ENCODE results near the gene NUMB. TPM values are rescaled to one million over a fixed set of nuclear protein-coding genes. Genes with fewer than 3 reads are reported as not detected.

NUMB gene
- total and polyA plus RNA-seq, 2 donors = 15.9 to 38.3 TPM

Other genes with a start within 250 kb of the NUMB start
- 8.7 TPM for gene PAPLN, start 221.0 kb downstream of the NUMB start, total RNA-seq
- gene PAPLN, start 221.0 kb downstream of the NUMB start, polyA plus RNA-seq = 20.0 TPM
- gene RIOX1, start 32.4 kb upstream of the NUMB start, total RNA-seq = 17.0 TPM
- 11.2 TPM for gene RIOX1, start 32.4 kb upstream of the NUMB start, polyA plus RNA-seq
- gene ACOT1, start 78.6 kb upstream of the NUMB start, total RNA-seq = 1.5 TPM
- gene ACOT1, start 78.6 kb upstream of the NUMB start, polyA plus RNA-seq = 3.1 TPM
- 0.09 TPM for gene HEATR4, start 100.4 kb upstream of the NUMB start, total RNA-seq
- gene HEATR4, start 100.4 kb upstream of the NUMB start, polyA plus RNA-seq = 0.14 TPM
- gene ACOT2, start 110.7 kb upstream of the NUMB start, total RNA-seq = 20.3 TPM
- gene ACOT2, start 110.7 kb upstream of the NUMB start, polyA plus RNA-seq = 13.8 TPM
- gene ACOT4, start 133.3 kb upstream of the NUMB start, total RNA-seq = 0.76 TPM
- gene ACOT4, start 133.3 kb upstream of the NUMB start, polyA plus RNA-seq = 1.6 TPM
- not detected for gene ACOT6, start 154.0 kb upstream of the NUMB start, total RNA-seq
- gene ACOT6, start 154.0 kb upstream of the NUMB start, polyA plus RNA-seq = 0.05 TPM
- gene DNAL1, start 186.4 kb upstream of the NUMB start, total RNA-seq = 6.0 TPM
- 4.1 TPM for gene DNAL1, start 186.4 kb upstream of the NUMB start, polyA plus RNA-seq